CD4-positive, alpha-beta T cell (primary cell): ENCODE results near the gene RFC3. TPM values are rescaled to one million over a fixed set of nuclear protein-coding genes. Genes with fewer than 3 reads are reported as not detected.

Experiments used
- ATAC-seq: fragments of 200-7000 bp; cut with Tn5 transposase; one replicate; pipeline ENCODE4 v1.10.0; 2022; ENCODE audit warnings: mild to moderate bottlenecking; ENCODE audit not compliant: poor library complexity
- CTCF ChIA-PET: fragments of 350-600 bp; sonication (Branson Sonifier 250); formaldehyde crosslinking; loops from one replicate; lab custom pipeline; 2021; ENCODE audit warnings: antibody characterized with exemption, inconsistent platforms; lab: Charles Lee
- POLR2A ChIA-PET: fragments of 350-600 bp; sonication (Branson Sonifier 250); formaldehyde crosslinking; loops from one replicate; lab custom pipeline; 2021; ENCODE audit warnings: antibody characterized with exemption, inconsistent platforms; lab: Charles Lee
- DNase-seq, 14 experiments: peaks; one replicate each; pipeline ENCODE4 v3.0.0-alpha.2; 2013 to 2020; ENCODE audit warnings: mixed read lengths in 2 of 14
- H3K27ac ChIP-seq, 2 donors: one replicate each; pipeline versions ENCODE4 v1.5.1 to v1.7.0; 2013; ENCODE audit warnings: low read length in 2 of 2, low read depth in 1 of 2, mild to moderate bottlenecking in 1 of 2
- H3K27me3 ChIP-seq, 2 experiments: 1 replicate in 1 of 2; 2 replicates in 1 of 2; pipeline versions ENCODE4 v1.6.1 to v1.7.0; 2013; ENCODE audit warnings: low read length in 2 of 2, control low read depth in 1 of 2, mild to moderate bottlenecking in 1 of 2, moderate library complexity in 1 of 2; ENCODE audit not compliant: insufficient read depth in 2 of 2, control insufficient read depth in 1 of 2
- H3K36me3 ChIP-seq: one replicate; pipeline ENCODE4 v1.6.1; 2013; ENCODE audit warnings: low read length, control low read depth; ENCODE audit not compliant: insufficient read depth
- H3K4me1 ChIP-seq: one replicate; pipeline ENCODE4 v1.6.1; 2013; ENCODE audit warnings: low read length, control low read depth; ENCODE audit not compliant: insufficient read depth
- H3K4me3 ChIP-seq: one replicate; pipeline ENCODE4 v1.5.1; 2013; ENCODE audit warnings: mild to moderate bottlenecking, low read length, moderate library complexity
- H3K9me3 ChIP-seq, 2 experiments: 1 replicate in 1 of 2; 2 replicates in 1 of 2; pipeline versions ENCODE4 v1.6.1 to v1.7.0; 2013; ENCODE audit warnings: low read length in 2 of 2, mild to moderate bottlenecking in 2 of 2, control low read depth in 1 of 2, moderate library complexity in 1 of 2; ENCODE audit not compliant: control insufficient read depth in 1 of 2, insufficient read depth in 1 of 2
- H3K27ac Mint-ChIP-seq: one replicate; pipeline ENCODE4 v1.8.0; 2020; ENCODE audit warnings: mixed read lengths
- H3K27me3 Mint-ChIP-seq: one replicate; pipeline ENCODE4 v1.8.0; 2021; ENCODE audit warnings: mixed read lengths
- H3K36me3 Mint-ChIP-seq: one replicate; pipeline ENCODE4 v1.8.0; 2021; ENCODE audit warnings: low read depth, mixed read lengths
- H3K4me1 Mint-ChIP-seq: one replicate; pipeline ENCODE4 v1.8.0; 2021; ENCODE audit warnings: low read depth, mixed read lengths
- H3K4me3 Mint-ChIP-seq: one replicate; pipeline ENCODE4 v1.8.0; 2020; ENCODE audit warnings: mild to moderate bottlenecking, mixed read lengths
- H3K9me3 Mint-ChIP-seq: one replicate; pipeline ENCODE4 v1.8.0; 2020; ENCODE audit warnings: mixed read lengths
- intact Hi-C, 2 experiments: fragments of 100-400 bp; cut with DNase I in 1 of 2; cut with micrococcal nuclease in 1 of 2; formaldehyde crosslinking; loops; one replicate each; pipeline versions ENCODE4 v1.15.1 to v1.9.0; 2023 to 2025; cut with DNase I, micrococcal nuclease
- total RNA-seq, 174 experiments: library from RNA in 2 of 174; stranded (reverse) in 2 of 174; gene quantifications; one replicate each; pipeline ENCODE4 v1.2.3 and lab custom pipeline; 2021 to 2026
- TF ChIP-seq, protein P1 (sequence below): fragments of 200-600 bp; IDR thresholded peaks from one replicate; pipeline ENCODE4 v1.8.0; 2022; ENCODE audit warnings: antibody characterized with exemption, mild to moderate bottlenecking

RFC3 gene
- total RNA-seq, 2 experiments from 2014 or later: 4.5 TPM

GRCh38 chr13:33784738-33785137 lies 33.2 kb upstream of the RFC3 start:
- Histone ChIP-seq H3K27me3 (no peaks in the 10 kb centered on the region), H3K4me1 (peaks cover 13% of the 10 kb centered on the region), H3K9me3 (no peaks in the 10 kb centered on the region), H3K27ac (no peak overlapping the region), H3K36me3 (no peaks in the 10 kb centered on the region), H3K4me3 (no peak overlapping the region)
- Mint-ChIP-seq H3K4me1 (peaks cover 21% of the 10 kb centered on the region), H3K27ac (no peak overlapping the region), H3K9me3 (no peaks in the 10 kb centered on the region), H3K4me3 (no peak overlapping the region), H3K36me3 (peaks cover 3% of the 10 kb centered on the region), H3K27me3 (peaks cover 11% of the 10 kb centered on the region)
- TF ChIP-seq, protein P1, sequence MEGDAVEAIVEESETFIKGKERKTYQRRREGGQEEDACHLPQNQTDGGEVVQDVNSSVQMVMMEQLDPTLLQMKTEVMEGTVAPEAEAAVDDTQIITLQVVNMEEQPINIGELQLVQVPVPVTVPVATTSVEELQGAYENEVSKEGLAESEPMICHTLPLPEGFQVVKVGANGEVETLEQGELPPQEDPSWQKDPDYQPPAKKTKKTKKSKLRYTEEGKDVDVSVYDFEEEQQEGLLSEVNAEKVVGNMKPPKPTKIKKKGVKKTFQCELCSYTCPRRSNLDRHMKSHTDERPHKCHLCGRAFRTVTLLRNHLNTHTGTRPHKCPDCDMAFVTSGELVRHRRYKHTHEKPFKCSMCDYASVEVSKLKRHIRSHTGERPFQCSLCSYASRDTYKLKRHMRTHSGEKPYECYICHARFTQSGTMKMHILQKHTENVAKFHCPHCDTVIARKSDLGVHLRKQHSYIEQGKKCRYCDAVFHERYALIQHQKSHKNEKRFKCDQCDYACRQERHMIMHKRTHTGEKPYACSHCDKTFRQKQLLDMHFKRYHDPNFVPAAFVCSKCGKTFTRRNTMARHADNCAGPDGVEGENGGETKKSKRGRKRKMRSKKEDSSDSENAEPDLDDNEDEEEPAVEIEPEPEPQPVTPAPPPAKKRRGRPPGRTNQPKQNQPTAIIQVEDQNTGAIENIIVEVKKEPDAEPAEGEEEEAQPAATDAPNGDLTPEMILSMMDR: no peak
- ChIA-PET CTCF (no interaction called here), POLR2A (no interaction called here)
- DNase-seq (no peak), ATAC-seq (no peak)
- intact Hi-C loops: no loop called here

DNA sequence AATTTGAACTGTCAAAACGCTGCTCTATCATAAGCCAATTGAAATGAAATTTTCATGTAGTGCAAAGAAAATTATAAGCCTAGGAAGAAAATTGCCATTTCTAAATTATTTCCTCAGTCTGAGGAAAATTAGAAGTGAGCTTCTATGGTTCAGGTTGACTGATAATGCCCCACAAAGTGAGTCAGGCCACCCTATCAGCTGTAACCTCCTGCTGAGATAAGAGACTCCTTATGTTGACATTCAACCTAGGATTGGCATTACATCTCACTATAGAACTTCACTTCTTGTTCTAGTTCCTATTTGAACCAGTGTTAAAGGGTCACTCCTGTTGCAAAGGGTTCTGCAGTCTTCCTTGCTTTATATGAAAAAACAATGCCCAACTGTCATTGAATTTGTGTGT lies 32.6 kb upstream of the RFC3 start:
- H3K4me3 Mint-ChIP-seq: no peak overlapping the region
- CTCF ChIA-PET: no interaction called here
- Histone ChIP-seq H3K9me3 (no peaks in the 10 kb centered on the region), H3K36me3 (no peaks in the 10 kb centered on the region), H3K27ac (no peak overlapping the region), H3K4me1 (peaks cover 13% of the 10 kb centered on the region), H3K4me3 (no peak overlapping the region), H3K27me3 (no peaks in the 10 kb centered on the region)
- no peak overlapping the region for H3K27ac Mint-ChIP-seq
- no peak for DNase-seq
- peaks cover 5% of the 10 kb centered on the region for H3K27me3 Mint-ChIP-seq
- TF ChIP-seq, protein P1: no peak
- H3K9me3 Mint-ChIP-seq: no peaks in the 10 kb centered on the region
- intact Hi-C loops: no loop called here
- no peak for ATAC-seq
- POLR2A ChIA-PET: interaction anchor here (2.8 kb wide), 1 partner anchor 243 kb away, joined by 9 read pairs; no protein-coding TSS in a partner anchor
- peaks cover 21% of the 10 kb centered on the region for H3K4me1 Mint-ChIP-seq
- peaks cover 3% of the 10 kb centered on the region for H3K36me3 Mint-ChIP-seq

DNA sequence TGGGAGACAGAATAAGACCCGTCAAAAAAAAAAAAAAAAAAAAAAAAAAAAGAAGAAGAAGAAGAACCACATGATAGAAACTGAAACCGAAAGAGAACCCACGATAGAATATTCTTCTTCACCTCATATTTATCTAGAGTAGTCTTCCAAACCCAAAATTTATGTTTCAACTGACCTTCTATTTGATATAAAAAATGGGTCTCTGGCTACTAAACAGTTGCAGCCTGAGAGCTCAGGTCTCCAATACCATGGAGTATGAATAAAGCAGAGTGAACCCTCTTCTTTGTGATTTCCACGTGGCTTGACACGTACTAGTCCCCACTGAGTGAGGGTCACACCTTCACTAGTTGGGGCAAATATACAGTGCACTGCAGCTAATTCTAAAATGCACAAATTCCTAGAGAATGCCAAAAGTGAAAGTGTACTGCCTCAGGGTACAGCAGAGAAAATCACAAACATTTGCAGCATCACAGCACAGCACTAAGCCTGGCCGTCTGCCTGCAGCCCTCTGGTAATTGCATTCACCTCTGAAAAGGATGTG lies 30.8 kb upstream of the RFC3 start:
- Histone ChIP-seq H3K36me3 (no peaks in the 10 kb centered on the region), H3K27me3 (no peaks in the 10 kb centered on the region), H3K27ac (peak overlapping the region in 1 of 2 donors; percentile 64), H3K4me1 (peaks cover 13% of the 10 kb centered on the region), H3K4me3 (peak overlapping the region; percentile 67), H3K9me3 (no peaks in the 10 kb centered on the region)
- H3K9me3 Mint-ChIP-seq: no peaks in the 10 kb centered on the region
- peaks cover 3% of the 10 kb centered on the region for H3K36me3 Mint-ChIP-seq
- CTCF ChIA-PET: no interaction called here
- peak in 4 of 14 experiments; percentile 5 to 58 (median 48) for DNase-seq
- peak overlapping the region; percentile 83 for H3K27ac Mint-ChIP-seq
- H3K4me3 Mint-ChIP-seq: peak overlapping the region; percentile 89
- peak; percentile 51 for ATAC-seq
- POLR2A ChIA-PET: interaction anchor here (2.4 to 2.8 kb wide), 2 partner anchors 31 to 244 kb away, joined by 9 read pairs; partner anchors contain the start of gene RFC3
- intact Hi-C loops: no loop called here
- TF ChIP-seq, protein P1: no peak
- H3K27me3 Mint-ChIP-seq: no peaks in the 10 kb centered on the region
- peaks cover 21% of the 10 kb centered on the region for H3K4me1 Mint-ChIP-seq
